Stomach (tissue), 9 donors: ENCODE data around the gene SMIM29. TPM values are rescaled to one million over a fixed set of nuclear protein-coding genes. Genes with fewer than 3 reads are reported as not detected.

Source experiments
- DNase-seq, 2 donors: peaks; one replicate each; pipeline versions ENCODE4 v3.0.0 to v3.0.0-alpha.2; 2013 to 2019
- H3K27ac ChIP-seq, 5 donors: fragments of 200-600 bp in 4 of 5; sonication (generic) in 4 of 5; one replicate each; pipeline ENCODE4 v1.5.1; 2013 to 2019; ENCODE audit warnings: mild to moderate bottlenecking in 1 of 5, moderate library complexity in 1 of 5
- H3K27me3 ChIP-seq, 3 donors: fragments of 200-600 bp; sonication (generic); one replicate each; pipeline ENCODE4 v1.5.1; 2017 to 2019; ENCODE audit warnings: mixed run types in 1 of 3
- H3K36me3 ChIP-seq, 4 donors: fragments of 200-600 bp; sonication (generic); 1 replicate in 3 of 4; 2 replicates in 1 of 4; pipeline ENCODE4 v1.5.1; 2016 to 2019
- H3K4me1 ChIP-seq, 4 donors: fragments of 200-600 bp; sonication (generic); one replicate each; pipeline ENCODE4 v1.5.1; 2016 to 2019
- H3K4me3 ChIP-seq, 4 donors: fragments of 200-600 bp; sonication (generic) in 3 of 4; one replicate each; pipeline ENCODE4 v1.5.1; 2016 to 2019; ENCODE audit warnings: mild to moderate bottlenecking in 1 of 4
- H3K9me3 ChIP-seq, 4 donors: fragments of 200-600 bp; sonication (generic); one replicate each; pipeline ENCODE4 v1.5.1; 2016 to 2019
- CTCF ChIP-seq, 7 experiments: fragments of 450-650 bp in 4 of 7; fragments of 200-600 bp in 3 of 7; sonication (generic) in 3 of 7; IDR thresholded peaks; one replicate each; pipeline ENCODE4 v1.5.1; 2016 to 2019; ENCODE audit warnings: antibody characterized with exemption in 7 of 7, control low read depth in 2 of 7, mild to moderate bottlenecking in 1 of 7
- EP300 ChIP-seq: sonication (generic); formaldehyde crosslinking; IDR thresholded peaks from one replicate; pipeline ENCODE4 v1.6.1; 2017; ENCODE audit warnings: antibody characterized with exemption
- POLR2A ChIP-seq, 4 donors: fragments of 450-650 bp; IDR thresholded peaks; one replicate each; pipeline ENCODE4 v1.6.1; 2016; ENCODE audit warnings: antibody characterized with exemption in 4 of 4, control low read depth in 2 of 4, mild to moderate bottlenecking in 1 of 4, moderate library complexity in 1 of 4
- POLR2AphosphoS5 ChIP-seq, 3 donors: sonication (generic); formaldehyde crosslinking; IDR thresholded peaks; one replicate each; pipeline ENCODE4 v1.6.1; 2016; ENCODE audit warnings: antibody characterized with exemption in 3 of 3
- WGBS, 5 donors: extraction: QIAGEN DNeasy Blood & Tissue Kit in 3 of 5; methylation state at CpG; one replicate each; pipeline versions ENCODE4 v1.1.5 to v1.1.7; 2013 to 2018; 5-methylcytosine and 5-hydroxymethylcytosine counted together
- intact Hi-C: fragments of 100-400 bp; cut with DNase I; formaldehyde crosslinking; loops from one replicate; pipeline ENCODE4 v1.15.1; 2023; ENCODE audit warnings: low total_unique reads
- polyA plus RNA-seq, 3 donors: library from polyadenylated mRNA; stranded (reverse); fragments of 200-250 nt; gene quantifications; one replicate each; pipeline ENCODE4 v1.2.3, GENCODE V29; 2013
- total RNA-seq, 5 donors: library from RNA; depleted of rRNA; stranded (reverse); fragments of >200 nt; gene quantifications; one replicate each; pipeline versions ENCODE4 v1.1.0 to v1.2.3, GENCODE V29; 2014 to 2016
- donor health status: healthy with polysubstance abuse.
- donor health status: Bipolar disorder and iron deficiency.
- donor health status: healthy.

SMIM29 gene
- total and polyA plus RNA-seq, 8 donors, result 2.8 to 49.1 (median 26.7) TPM

GRCh38 chr6:34229877-34230276 is 18.9 kb downstream of the SMIM29 start:
- Histone ChIP-seq H3K36me3 (no peaks in the 10 kb centered on the region), H3K9me3 (no peaks in the 10 kb centered on the region), H3K27me3 (no peaks in the 10 kb centered on the region), H3K4me1 (peaks cover 0 to 15% (median under 1%) of the 10 kb centered on the region in 4 donors), H3K27ac (no peak overlapping the region), H3K4me3 (no peak overlapping the region)
- DNase-seq, result no peak
- intact Hi-C loops, result no loop called here
- TF ChIP-seq EP300, result no peak
- no peak for TF ChIP-seq CTCF (IDR thresholded peaks at IDR 0.05)
- TF ChIP-seq POLR2AphosphoS5 (IDR thresholded peaks at IDR 0.05), result no peak
- no peak for TF ChIP-seq POLR2A (IDR thresholded peaks at IDR 0.05)
- 75 to 88% (median 84%) methylated on average over 8 of the region's 8 CpGs for WGBS, 5 donors

- no peak overlapping the region for H3K4me3 ChIP-seq
- no peak overlapping the region for H3K27ac ChIP-seq
- no peaks in the 10 kb centered on the region for H3K9me3 ChIP-seq
- H3K36me3 ChIP-seq, result no peaks in the 10 kb centered on the region
- WGBS, 5 donors, result 87 to 90% (median 90%) methylated on average over 16 of the region's 16 CpGs
- H3K27me3 ChIP-seq, result no peaks in the 10 kb centered on the region
- H3K4me1 ChIP-seq, result peaks cover 12 to 31% (median 15%) of the 10 kb centered on the region in 4 donors
- intact Hi-C loops, result no loop called here
- no peak for TF ChIP-seq POLR2A (IDR thresholded peaks at IDR 0.05)
- TF ChIP-seq POLR2AphosphoS5 (IDR thresholded peaks at IDR 0.05), result no peak
- TF ChIP-seq EP300, result no peak
- no peak for TF ChIP-seq CTCF (IDR thresholded peaks at IDR 0.05)
- no peak for DNase-seq
Measured at GRCh38 chr6:34227761-34228421, 20.9 kb downstream of the SMIM29 start.

GRCh38 chr6:34226731-34227586 is 21.8 kb downstream of the SMIM29 start:
- Histone ChIP-seq H3K4me3 (no peak overlapping the region), H3K36me3 (no peaks in the 10 kb centered on the region), H3K9me3 (no peaks in the 10 kb centered on the region), H3K27ac (no peak overlapping the region), H3K27me3 (no peaks in the 10 kb centered on the region), H3K4me1 (peaks cover 12 to 32% (median 15%) of the 10 kb centered on the region in 4 donors)
- TF ChIP-seq POLR2AphosphoS5 (IDR thresholded peaks at IDR 0.05), result no peak
- no peak for TF ChIP-seq POLR2A (IDR thresholded peaks at IDR 0.05)
- TF ChIP-seq CTCF (IDR thresholded peaks at IDR 0.05), result no peak
- TF ChIP-seq EP300, result no peak
- 84 to 94% (median 92%) methylated on average over 14 to 15 of the region's 15 CpGs for WGBS, 5 donors
- no peak for DNase-seq
- intact Hi-C loops, result no loop called here

GRCh38 chr6:34226066-34226465 is 22.7 kb downstream of the SMIM29 start:
- Histone ChIP-seq H3K27me3 (no peaks in the 10 kb centered on the region), H3K4me1 (peaks cover 12 to 32% (median 15%) of the 10 kb centered on the region in 4 donors), H3K4me3 (no peak overlapping the region), H3K9me3 (no peaks in the 10 kb centered on the region), H3K27ac (no peak overlapping the region), H3K36me3 (no peaks in the 10 kb centered on the region)
- DNase-seq, result no peak
- intact Hi-C loops, result no loop called here
- WGBS, 5 donors, result 67 to 78% (median 75%) methylated on average over 7 of the region's 7 CpGs
- TF ChIP-seq POLR2A (IDR thresholded peaks at IDR 0.05) (no peak), EP300 (no peak), POLR2AphosphoS5 (IDR thresholded peaks at IDR 0.05) (no peak), CTCF (IDR thresholded peaks at IDR 0.05) (no peak)
